ENCODE measurements around the gene TRAP1.

The TRAP1 gene

DNA sequence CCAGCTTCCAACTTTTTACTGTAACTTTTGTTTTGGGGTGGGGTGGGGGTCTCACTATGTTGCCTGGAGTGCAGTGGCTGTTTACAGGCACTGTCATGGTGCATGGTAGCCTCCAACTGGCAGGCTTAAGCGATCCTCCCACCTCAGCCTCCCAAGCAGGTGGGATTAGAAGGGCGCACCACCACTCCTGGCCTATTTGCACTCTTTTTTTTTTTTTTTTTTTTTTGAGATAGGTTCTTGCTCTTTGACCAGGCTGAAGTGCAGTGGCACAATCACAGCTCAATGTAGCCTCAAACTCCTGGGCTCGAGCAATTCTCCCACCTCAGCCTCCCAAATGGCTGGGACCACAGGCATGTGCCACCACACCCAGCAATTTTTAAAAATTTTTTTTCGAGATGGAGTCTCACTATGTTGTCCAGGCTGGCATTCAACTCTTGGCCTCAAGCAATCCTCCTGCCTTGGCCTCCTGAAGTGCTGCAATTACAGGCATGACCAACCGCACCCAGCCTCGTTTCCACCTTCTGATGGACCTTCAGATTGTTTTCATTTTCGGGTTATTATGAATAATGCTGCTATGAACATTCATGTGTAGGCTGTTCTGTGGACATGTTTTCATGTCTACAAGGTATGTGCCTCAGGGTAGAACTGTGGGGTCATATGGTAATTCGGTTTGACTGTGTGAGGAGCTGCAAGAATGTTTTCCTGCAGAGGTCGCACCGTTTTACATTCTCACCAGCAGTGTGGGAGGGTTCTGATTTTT is 10.9 kb downstream of the TRAP1 start:
- H3K4me3 ChIP-seq (ENCODE audit: low read length) = no peak overlapping the region
- H3K9me3 ChIP-seq (replicated peaks; ENCODE audit: low read length) = no peaks in the 10 kb centered on the region
- no peaks in the 10 kb centered on the region for H3K36me3 ChIP-seq (ENCODE audit: insufficient read depth, low read length)
- no peaks in the 10 kb centered on the region for H3K27me3 ChIP-seq (ENCODE audit: control insufficient read depth, insufficient read depth, low read length)
- no peaks in the 10 kb centered on the region for H3K4me1 ChIP-seq (ENCODE audit: control insufficient read depth, insufficient read depth, low read length)
- no peak overlapping the region for H3K4me2 ChIP-seq (ENCODE audit: low read length)
- H3K9ac ChIP-seq (ENCODE audit: low read depth, low read length) = no peak overlapping the region

DNA sequence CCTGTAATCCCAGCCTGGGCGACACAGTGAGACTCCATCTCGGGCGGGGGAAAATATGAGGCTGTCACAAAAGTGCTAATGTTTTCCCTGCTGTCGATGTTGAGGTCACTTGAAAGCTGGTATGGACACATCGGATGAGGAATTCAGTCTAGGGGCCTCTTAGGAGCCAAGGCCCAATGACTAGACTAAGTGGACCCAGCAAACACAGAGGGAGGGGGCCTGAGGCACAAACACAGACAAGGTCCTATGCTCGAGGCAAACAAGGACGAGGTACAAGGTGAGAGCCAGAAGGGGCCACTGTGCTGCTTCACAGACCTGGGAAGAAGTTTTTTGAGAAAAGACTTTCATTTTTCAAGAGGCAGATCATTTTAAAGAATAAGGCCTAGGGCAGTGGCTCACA is 15.2 kb downstream of the TRAP1 start:
- no peaks in the 10 kb centered on the region for H3K9me3 ChIP-seq (replicated peaks; ENCODE audit: low read length)
- no peak overlapping the region for H3K4me3 ChIP-seq (ENCODE audit: low read length)
- no peaks in the 10 kb centered on the region for H3K36me3 ChIP-seq (ENCODE audit: insufficient read depth, low read length)
- no peak overlapping the region for H3K9ac ChIP-seq (ENCODE audit: low read depth, low read length)
- H3K4me1 ChIP-seq (ENCODE audit: control insufficient read depth, insufficient read depth, low read length) = no peaks in the 10 kb centered on the region
- no peak overlapping the region for H3K4me2 ChIP-seq (ENCODE audit: low read length)
- no peaks in the 10 kb centered on the region for H3K27me3 ChIP-seq (ENCODE audit: control insufficient read depth, insufficient read depth, low read length)

DNA sequence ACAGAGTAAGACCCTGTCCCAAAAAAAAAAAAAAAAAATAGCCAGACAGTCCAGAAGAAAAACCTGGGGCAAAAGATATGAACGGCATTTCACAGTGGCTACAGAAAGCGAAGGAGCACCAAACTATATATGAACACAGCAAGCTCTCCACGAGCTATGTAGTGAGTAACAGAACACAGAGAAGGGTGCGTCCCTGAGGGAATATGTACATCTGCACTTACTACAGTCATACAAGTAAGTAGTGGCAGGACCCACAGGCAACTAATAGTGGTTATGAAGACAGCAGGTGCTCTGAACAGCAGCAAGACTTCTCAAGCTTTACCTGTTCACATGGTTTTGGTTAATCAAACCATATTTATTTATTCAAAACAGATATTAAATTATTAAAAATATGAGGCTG is 15.8 kb downstream of the TRAP1 start:
- H3K4me2 ChIP-seq (ENCODE audit: low read length) = no peak overlapping the region
- H3K4me1 ChIP-seq (ENCODE audit: control insufficient read depth, insufficient read depth, low read length) = peaks cover 3% of the 10 kb centered on the region
- no peak overlapping the region for H3K4me3 ChIP-seq (ENCODE audit: low read length)
- no peaks in the 10 kb centered on the region for H3K36me3 ChIP-seq (ENCODE audit: insufficient read depth, low read length)
- no peak overlapping the region for H3K9ac ChIP-seq (ENCODE audit: low read depth, low read length)
- H3K27me3 ChIP-seq (ENCODE audit: control insufficient read depth, insufficient read depth, low read length) = no peaks in the 10 kb centered on the region
- no peaks in the 10 kb centered on the region for H3K9me3 ChIP-seq (replicated peaks; ENCODE audit: low read length)

DNA sequence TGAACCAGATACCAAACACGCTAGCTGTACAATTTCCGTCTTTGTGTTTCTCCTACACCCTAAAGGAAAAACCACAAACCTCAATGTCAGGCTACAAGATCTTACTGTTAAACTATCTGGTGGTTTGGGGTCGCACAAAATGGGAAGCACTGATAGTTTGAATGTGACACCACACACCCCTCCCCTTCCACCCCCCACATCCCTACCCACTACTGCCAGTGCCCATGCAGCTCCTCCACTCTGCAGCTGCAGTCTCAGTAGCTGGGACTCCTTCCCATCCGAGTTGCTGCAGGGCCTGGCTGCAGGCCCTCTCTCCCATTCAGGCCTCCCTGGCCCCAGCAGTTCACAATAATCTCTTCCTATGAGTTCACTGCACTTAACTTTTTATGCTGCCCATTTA is 18.4 kb downstream of the TRAP1 start:
- Histone ChIP-seq H3K4me1 (ENCODE audit: control insufficient read depth, insufficient read depth, low read length) (peaks cover 3% of the 10 kb centered on the region), H3K27me3 (ENCODE audit: control insufficient read depth, insufficient read depth, low read length) (no peaks in the 10 kb centered on the region), H3K9ac (ENCODE audit: low read depth, low read length) (no peak overlapping the region), H3K9me3 (replicated peaks; ENCODE audit: low read length) (no peaks in the 10 kb centered on the region), H3K4me2 (ENCODE audit: low read length) (no peak overlapping the region), H3K36me3 (ENCODE audit: insufficient read depth, low read length) (no peaks in the 10 kb centered on the region), H3K4me3 (ENCODE audit: low read length) (no peak overlapping the region)

DNA sequence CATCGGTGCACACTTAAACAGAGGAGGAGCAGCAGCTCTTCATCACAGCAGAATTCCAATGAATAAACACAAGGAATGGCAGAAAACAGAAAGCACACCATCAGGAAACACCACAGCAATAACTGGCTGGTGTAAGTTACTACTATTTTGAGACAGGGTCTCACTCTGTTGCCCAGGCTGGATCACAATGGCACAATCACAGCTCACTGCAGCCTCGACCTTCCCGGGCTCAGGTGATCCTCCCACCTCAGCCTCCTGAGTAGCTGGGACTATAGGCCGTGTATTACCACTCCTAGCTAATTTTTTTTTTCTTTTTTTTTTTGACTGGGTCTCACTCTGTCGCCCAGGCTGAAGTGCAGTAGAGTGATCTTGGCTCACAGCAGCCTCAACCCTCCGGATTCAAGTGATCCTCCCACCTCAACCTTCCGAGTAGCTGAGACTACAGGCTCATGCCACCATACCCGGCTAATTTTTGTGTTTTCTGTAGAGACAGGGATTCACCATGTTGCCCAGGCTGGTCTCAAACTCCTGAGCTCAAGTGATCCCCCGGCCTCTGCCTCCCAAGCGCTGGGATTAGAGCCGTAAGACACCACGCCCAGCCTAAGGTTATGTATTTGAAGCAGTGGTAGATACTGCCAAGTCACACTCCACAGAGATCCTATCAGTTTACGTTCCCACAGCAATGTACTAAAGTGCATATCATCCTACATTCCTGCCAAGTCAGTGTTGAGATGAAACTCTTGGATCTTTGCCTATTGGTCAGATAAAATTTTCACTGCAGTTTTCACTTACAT is 20.7 kb downstream of the TRAP1 start:
- Histone ChIP-seq H3K9ac (ENCODE audit: low read depth, low read length) (peak overlapping the region; percentile 27), H3K36me3 (ENCODE audit: insufficient read depth, low read length) (no peaks in the 10 kb centered on the region), H3K4me3 (ENCODE audit: low read length) (no peak overlapping the region), H3K27me3 (ENCODE audit: control insufficient read depth, insufficient read depth, low read length) (no peaks in the 10 kb centered on the region), H3K4me2 (ENCODE audit: low read length) (peak overlapping the region; percentile 60), H3K4me1 (ENCODE audit: control insufficient read depth, insufficient read depth, low read length) (peaks cover 3% of the 10 kb centered on the region), H3K9me3 (replicated peaks; ENCODE audit: low read length) (no peaks in the 10 kb centered on the region)

DNA sequence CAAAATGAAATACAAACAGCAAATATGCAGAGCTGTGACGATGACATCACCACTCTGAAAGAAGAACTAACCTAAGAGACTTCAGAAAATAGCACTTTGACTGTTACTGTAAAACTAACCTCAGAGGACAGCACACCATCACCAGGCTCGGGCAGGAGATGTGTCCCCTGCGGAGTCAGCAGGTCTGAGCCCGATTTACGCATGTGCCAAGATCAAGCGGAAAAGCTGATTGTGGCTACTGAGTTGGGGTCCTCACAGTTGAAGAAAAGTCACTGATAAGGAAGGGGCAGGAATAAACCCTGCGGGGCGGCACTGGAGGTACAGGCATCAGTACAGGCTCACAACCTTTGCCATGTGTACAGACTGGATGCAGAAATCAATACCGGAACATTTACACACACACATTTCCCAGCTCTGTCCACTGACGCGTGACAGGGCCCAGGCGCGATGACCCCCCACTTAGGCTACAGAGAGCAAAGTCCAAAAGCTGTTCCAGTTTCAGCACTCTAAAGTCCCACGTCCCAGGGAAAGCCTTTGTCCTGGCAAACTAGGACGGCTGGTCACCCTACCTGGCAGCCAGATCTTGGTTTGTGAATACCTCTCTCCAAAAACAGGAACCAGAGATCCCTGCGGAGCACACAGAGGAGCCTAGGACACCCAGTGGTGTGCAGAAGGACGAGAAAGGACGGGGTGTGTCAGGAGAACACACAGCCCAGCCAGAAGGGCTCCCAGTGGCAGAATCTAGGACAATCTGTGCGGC is 21.5 kb downstream of the TRAP1 start:
- Histone ChIP-seq H3K9me3 (replicated peaks; ENCODE audit: low read length) (no peaks in the 10 kb centered on the region), H3K36me3 (ENCODE audit: insufficient read depth, low read length) (no peaks in the 10 kb centered on the region), H3K4me1 (ENCODE audit: control insufficient read depth, insufficient read depth, low read length) (peaks cover 8% of the 10 kb centered on the region), H3K9ac (ENCODE audit: low read depth, low read length) (no peak overlapping the region), H3K4me2 (ENCODE audit: low read length) (no peak overlapping the region), H3K4me3 (ENCODE audit: low read length) (no peak overlapping the region), H3K27me3 (ENCODE audit: control insufficient read depth, insufficient read depth, low read length) (no peaks in the 10 kb centered on the region)

DNA sequence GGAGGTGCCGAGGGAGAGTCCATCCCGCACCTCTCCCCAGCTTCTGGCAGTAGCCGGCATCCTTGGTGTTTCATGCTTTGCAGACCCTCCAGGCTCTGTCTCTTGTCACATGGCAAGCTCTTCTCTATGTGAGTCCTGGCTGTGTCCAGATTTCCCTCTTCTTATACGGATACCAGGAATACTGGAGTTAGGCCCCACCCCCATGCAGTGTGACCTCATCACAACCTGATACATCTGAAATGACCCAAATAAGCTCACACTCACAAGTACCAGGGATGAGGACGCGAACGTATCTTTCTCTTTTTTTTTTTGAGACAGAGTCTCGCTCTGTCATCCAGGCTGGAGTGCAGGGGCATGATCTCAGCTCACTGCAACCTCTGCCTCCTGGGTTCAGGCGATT is 23.3 kb downstream of the TRAP1 start:
- Histone ChIP-seq H3K9ac (ENCODE audit: low read depth, low read length) (no peak overlapping the region), H3K4me2 (ENCODE audit: low read length) (no peak overlapping the region), H3K36me3 (ENCODE audit: insufficient read depth, low read length) (peaks cover 5% of the 10 kb centered on the region), H3K4me3 (ENCODE audit: low read length) (no peak overlapping the region), H3K27me3 (ENCODE audit: control insufficient read depth, insufficient read depth, low read length) (no peaks in the 10 kb centered on the region), H3K9me3 (replicated peaks; ENCODE audit: low read length) (no peaks in the 10 kb centered on the region), H3K4me1 (ENCODE audit: control insufficient read depth, insufficient read depth, low read length) (peaks cover 15% of the 10 kb centered on the region)

DNA sequence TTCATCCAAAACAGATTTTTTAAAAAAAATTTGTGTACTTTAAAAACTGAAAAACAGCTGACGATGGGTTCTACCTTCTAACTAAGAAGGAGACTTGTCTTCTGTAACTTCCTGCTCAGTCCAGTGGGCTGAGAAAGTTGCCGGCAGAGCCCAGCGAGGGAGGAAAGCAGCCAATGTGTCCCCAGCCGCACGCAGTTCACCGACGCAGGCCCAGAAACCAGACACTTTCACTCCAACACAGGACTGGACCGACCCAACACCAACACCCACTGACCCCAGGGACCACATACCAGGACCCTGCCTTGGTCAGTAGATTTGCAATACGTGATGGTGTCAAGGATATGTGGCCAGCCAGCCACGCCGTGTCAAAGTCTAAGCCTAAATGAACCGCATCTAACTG is 25.6 kb downstream of the TRAP1 start:
- Histone ChIP-seq H3K9ac (ENCODE audit: low read depth, low read length) (no peak overlapping the region), H3K36me3 (ENCODE audit: insufficient read depth, low read length) (peaks cover 18% of the 10 kb centered on the region), H3K27me3 (ENCODE audit: control insufficient read depth, insufficient read depth, low read length) (no peaks in the 10 kb centered on the region), H3K4me1 (ENCODE audit: control insufficient read depth, insufficient read depth, low read length) (peaks cover 15% of the 10 kb centered on the region), H3K9me3 (replicated peaks; ENCODE audit: low read length) (no peaks in the 10 kb centered on the region), H3K4me2 (ENCODE audit: low read length) (no peak overlapping the region), H3K4me3 (ENCODE audit: low read length) (no peak overlapping the region)

DNA sequence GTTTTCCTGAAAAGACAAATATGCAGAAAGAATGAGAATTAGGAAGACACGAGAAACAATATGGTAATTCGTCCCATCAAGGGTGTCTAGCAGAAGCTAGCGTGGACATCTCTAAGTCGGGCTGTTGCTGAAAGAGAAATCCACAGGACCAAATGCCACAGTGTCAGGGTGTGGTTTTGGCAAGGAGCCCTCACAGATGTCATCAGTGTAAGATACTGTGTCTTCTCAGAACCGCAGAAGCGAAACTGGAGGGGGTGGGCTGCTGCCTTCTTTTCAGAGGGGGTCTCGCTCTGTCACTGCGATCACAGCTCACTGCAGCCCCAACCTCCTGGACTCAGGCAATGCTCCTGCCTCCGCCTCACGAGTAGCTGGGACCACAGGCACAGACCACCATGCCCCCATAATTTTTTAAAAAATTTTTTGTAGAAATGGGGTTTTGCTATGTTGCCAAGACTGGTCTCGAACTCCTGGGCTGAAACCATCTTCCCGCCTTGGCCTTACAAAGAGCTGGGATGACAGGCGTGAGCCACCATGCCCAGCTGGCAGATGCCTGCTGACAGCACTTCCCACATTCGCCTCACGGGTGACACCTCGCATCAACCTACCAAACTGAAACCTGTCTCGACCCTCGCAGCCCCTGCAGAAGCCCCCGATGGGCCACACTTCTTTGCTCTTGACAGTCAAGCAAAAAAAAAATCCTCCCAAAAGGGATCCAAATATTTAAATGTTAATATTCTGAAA is 26.2 kb downstream of the TRAP1 start:
- peak overlapping the region; percentile 88 for H3K4me2 ChIP-seq (ENCODE audit: low read length)
- peaks cover 21% of the 10 kb centered on the region for H3K36me3 ChIP-seq (ENCODE audit: insufficient read depth, low read length)
- peak overlapping the region; percentile 67 for H3K4me3 ChIP-seq (ENCODE audit: low read length)
- peak overlapping the region; percentile 64 for H3K9ac ChIP-seq (ENCODE audit: low read depth, low read length)
- no peaks in the 10 kb centered on the region for H3K9me3 ChIP-seq (replicated peaks; ENCODE audit: low read length)
- no peaks in the 10 kb centered on the region for H3K27me3 ChIP-seq (ENCODE audit: control insufficient read depth, insufficient read depth, low read length)
- peaks cover 12% of the 10 kb centered on the region for H3K4me1 ChIP-seq (ENCODE audit: control insufficient read depth, insufficient read depth, low read length)

DNA sequence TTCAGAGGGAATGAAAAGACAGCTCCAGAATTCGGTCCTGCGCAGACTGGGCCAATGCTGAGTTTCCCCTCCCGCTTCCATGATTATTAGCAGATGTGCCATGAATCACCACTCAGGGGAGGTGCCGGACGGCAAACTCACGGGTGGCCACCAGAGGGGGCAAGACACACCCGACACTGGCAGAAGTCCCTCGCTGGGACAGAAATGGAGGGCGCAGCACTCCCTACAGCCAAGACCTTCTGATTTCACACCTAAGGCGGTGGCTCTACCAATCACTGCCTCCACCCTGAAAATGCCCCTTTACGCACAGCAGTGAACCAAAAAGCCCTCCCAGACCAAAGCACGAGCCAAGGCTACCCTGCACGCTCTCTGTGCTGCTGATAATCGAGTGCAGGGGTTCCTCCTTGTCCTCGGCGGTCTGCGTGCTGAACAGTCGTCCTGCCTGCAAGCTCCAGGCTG is 26.8 kb downstream of the TRAP1 start:
- H3K4me2 ChIP-seq (ENCODE audit: low read length) = peak overlapping the region; percentile 88
- no peaks in the 10 kb centered on the region for H3K9me3 ChIP-seq (replicated peaks; ENCODE audit: low read length)
- H3K4me1 ChIP-seq (ENCODE audit: control insufficient read depth, insufficient read depth, low read length) = peaks cover 12% of the 10 kb centered on the region
- peak overlapping the region; percentile 64 for H3K9ac ChIP-seq (ENCODE audit: low read depth, low read length)
- peaks cover 25% of the 10 kb centered on the region for H3K36me3 ChIP-seq (ENCODE audit: insufficient read depth, low read length)
- H3K27me3 ChIP-seq (ENCODE audit: control insufficient read depth, insufficient read depth, low read length) = no peaks in the 10 kb centered on the region
- peak overlapping the region; percentile 67 for H3K4me3 ChIP-seq (ENCODE audit: low read length)

DNA sequence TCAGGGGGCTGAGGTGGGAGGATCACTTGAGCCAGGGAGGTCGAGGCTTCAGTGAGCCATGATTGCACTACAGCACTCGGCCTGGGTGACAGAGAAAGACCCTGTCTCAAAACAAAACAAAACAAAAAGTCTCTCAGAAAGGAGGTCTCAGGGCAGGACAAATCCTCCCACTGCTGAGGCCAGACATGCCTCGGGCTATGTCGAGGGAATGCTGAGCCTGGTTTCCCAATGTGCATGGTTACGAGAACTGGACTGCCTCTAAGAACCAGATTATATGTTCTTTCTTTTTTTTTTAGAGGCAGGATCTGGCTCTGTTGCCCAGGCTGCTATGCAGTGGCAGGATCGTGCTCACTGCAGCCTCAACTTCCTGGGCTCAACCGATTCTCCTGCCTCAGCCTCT is 27.6 kb downstream of the TRAP1 start:
- no peak overlapping the region for H3K4me3 ChIP-seq (ENCODE audit: low read length)
- H3K9me3 ChIP-seq (replicated peaks; ENCODE audit: low read length) = no peaks in the 10 kb centered on the region
- peaks cover 12% of the 10 kb centered on the region for H3K4me1 ChIP-seq (ENCODE audit: control insufficient read depth, insufficient read depth, low read length)
- peak overlapping the region; percentile 3 for H3K9ac ChIP-seq (ENCODE audit: low read depth, low read length)
- H3K36me3 ChIP-seq (ENCODE audit: insufficient read depth, low read length) = peaks cover 31% of the 10 kb centered on the region
- no peak overlapping the region for H3K4me2 ChIP-seq (ENCODE audit: low read length)
- H3K27me3 ChIP-seq (ENCODE audit: control insufficient read depth, insufficient read depth, low read length) = no peaks in the 10 kb centered on the region
